HG03103 (cell line): ENCODE data around the gene MED17.

ENCODE experiments used
- ATAC-seq: cut with Tn5 transposase; IDR thresholded peaks from one replicate; pipeline ENCODE4 v1.9.1; 2021; ENCODE audit warnings: low read depth; ENCODE audit not compliant: unreplicated experiment

Gene MED17

GRCh38 chr11:93814966-93815633 lies 31.0 kb downstream of the MED17 start:
- no peak for ATAC-seq

- ATAC-seq, result no peak
These were observed 33.6 kb downstream of the MED17 start for GRCh38 chr11:93817426-93818348.

- ATAC-seq, result no peak
These were observed 36.0 kb downstream of the MED17 start for GRCh38 chr11:93819966-93820695.

- ATAC-seq, result no peak
These were observed 36.8 kb downstream of the MED17 start for GRCh38 chr11:93820847-93821246.

GRCh38 chr11:93821617-93822016 lies 37.5 kb downstream of the MED17 start:
- no peak for ATAC-seq

GRCh38 chr11:93822359-93822758 lies 38.3 kb downstream of the MED17 start:
- ATAC-seq, result no peak

- no peak for ATAC-seq
These were observed 39.1 kb downstream of the MED17 start for GRCh38 chr11:93823210-93823609.

- ATAC-seq, result no peak
These were observed 43.3 kb downstream of the MED17 start for GRCh38 chr11:93827363-93827762.

- ATAC-seq, result no peak
These were observed 45.5 kb downstream of the MED17 start for GRCh38 chr11:93829598-93829997.

GRCh38 chr11:93831343-93832127 lies 47.5 kb downstream of the MED17 start:
- ATAC-seq, result no peak

- ATAC-seq, result no peak
These were observed 48.7 kb downstream of the MED17 start for GRCh38 chr11:93832780-93833179.

GRCh38 chr11:93838967-93839366 lies 54.9 kb downstream of the MED17 start:
- no peak for ATAC-seq

- ATAC-seq, result no peak
These were observed 56.1 kb downstream of the MED17 start for GRCh38 chr11:93840180-93840579.

- no peak for ATAC-seq
These were observed 56.9 kb downstream of the MED17 start for GRCh38 chr11:93840981-93841380.

GRCh38 chr11:93841446-93841845 lies 57.4 kb downstream of the MED17 start:
- no peak for ATAC-seq

GRCh38 chr11:93842034-93842433 lies 58.0 kb downstream of the MED17 start:
- ATAC-seq, result no peak

GRCh38 chr11:93842461-93842860 lies 58.4 kb downstream of the MED17 start:
- ATAC-seq, result no peak

- no peak for ATAC-seq
These were observed 59.8 kb downstream of the MED17 start for GRCh38 chr11:93843906-93844305.

GRCh38 chr11:93844568-93844967 lies 60.5 kb downstream of the MED17 start:
- ATAC-seq, result no peak
